ENCODE data around the gene PARVA.

Gene PARVA

DNA sequence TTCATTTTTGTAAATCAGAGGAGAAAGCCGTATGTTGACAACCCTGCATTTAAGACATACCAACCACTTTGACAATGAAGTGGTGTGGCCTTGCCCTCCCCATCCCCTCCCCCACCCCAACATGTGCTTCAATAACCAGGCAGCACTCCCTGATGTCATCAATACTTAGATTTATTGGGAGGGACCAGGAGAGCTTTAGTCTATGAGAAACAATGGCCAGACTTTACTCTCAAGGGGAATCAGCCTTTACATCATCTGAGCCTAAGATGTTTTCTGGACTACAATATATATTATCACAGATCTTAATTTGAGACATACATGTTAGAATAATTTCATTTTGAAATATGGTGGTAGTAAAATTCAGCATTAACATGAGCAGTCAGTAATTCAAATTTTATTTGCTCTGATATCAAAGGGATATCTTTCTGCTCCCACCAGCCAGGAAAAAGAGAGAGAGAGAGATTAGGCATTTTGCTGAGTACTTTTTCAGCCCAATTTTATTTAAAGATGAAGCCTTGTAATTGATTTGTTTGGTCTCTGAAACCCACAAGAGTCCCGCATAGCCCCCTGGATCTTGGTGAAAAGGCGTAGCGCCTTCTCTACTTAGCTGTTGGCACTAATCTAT, 38.1 kb downstream of the PARVA start:
- no peak for TF ChIP-seq CTCF (IDR thresholded peaks at IDR 0.05; ENCODE audit: low read depth, low read length)
- no peak overlapping the region for H3K4me3 ChIP-seq (ENCODE audit: low read depth, low read length)

GRCh38 chr11:12416552-12416951, 39.2 kb downstream of the PARVA start:
- no peak overlapping the region for H3K4me3 ChIP-seq (ENCODE audit: low read depth, low read length)
- TF ChIP-seq CTCF (IDR thresholded peaks at IDR 0.05; ENCODE audit: low read depth, low read length) = no peak

- no peak overlapping the region for H3K4me3 ChIP-seq (ENCODE audit: low read depth, low read length)
- TF ChIP-seq CTCF (IDR thresholded peaks at IDR 0.05; ENCODE audit: low read depth, low read length) = no peak
Measured at GRCh38 chr11:12417691-12418611, 40.6 kb downstream of the PARVA start.

DNA sequence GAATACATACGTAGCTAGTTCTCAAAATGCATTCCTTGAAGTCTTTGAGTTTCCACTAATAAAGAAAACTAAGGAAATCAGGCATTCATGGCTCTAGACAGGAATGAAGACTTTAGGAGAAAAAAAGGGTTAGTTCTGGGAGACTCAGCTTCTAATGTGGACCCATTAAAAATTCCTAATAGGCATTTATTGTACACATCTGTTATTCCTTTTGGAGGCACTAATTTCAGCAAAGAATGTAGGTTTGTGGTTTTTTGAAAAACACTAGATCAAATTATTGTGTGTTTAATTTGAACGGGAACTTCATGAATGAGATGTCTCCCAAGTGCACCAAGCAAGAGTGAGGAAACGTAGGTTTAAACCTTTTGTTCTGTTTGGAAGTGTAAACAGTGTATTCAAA, 42.7 kb downstream of the PARVA start:
- TF ChIP-seq CTCF (IDR thresholded peaks at IDR 0.05; ENCODE audit: low read depth, low read length) = no peak
- H3K4me3 ChIP-seq (ENCODE audit: low read depth, low read length) = no peak overlapping the region

GRCh38 chr11:12420706-12421105, 43.3 kb downstream of the PARVA start:
- no peak overlapping the region for H3K4me3 ChIP-seq (ENCODE audit: low read depth, low read length)
- no peak for TF ChIP-seq CTCF (IDR thresholded peaks at IDR 0.05; ENCODE audit: low read depth, low read length)

DNA sequence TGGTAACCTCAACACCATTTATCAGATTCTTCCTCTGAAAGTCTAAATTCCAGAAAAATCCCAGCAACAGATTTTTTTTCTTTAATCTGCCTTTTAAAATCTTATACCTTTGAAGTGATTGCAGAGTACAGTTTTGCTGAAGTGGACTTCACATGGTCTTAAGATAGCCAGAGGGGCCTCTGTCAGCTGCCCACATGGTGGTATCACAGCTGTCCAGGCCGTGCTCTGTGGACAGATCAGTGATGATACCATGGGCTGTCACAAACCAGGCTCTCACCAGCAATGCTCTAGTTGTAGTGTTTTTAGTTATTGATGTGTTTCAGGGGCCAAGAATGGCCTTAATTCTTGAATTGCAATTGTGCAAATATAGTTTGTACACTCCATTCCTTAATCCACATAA, 44.0 kb downstream of the PARVA start:
- no peak for TF ChIP-seq CTCF (IDR thresholded peaks at IDR 0.05; ENCODE audit: low read depth, low read length)

GRCh38 chr11:12426176-12426575, 48.8 kb downstream of the PARVA start:
- H3K4me3 ChIP-seq (ENCODE audit: low read depth, low read length) = no peak overlapping the region
- no peak for TF ChIP-seq CTCF (IDR thresholded peaks at IDR 0.05; ENCODE audit: low read depth, low read length)

More for the DNA sequence above, 44.0 kb downstream of the PARVA start:
- H3K4me3 ChIP-seq (ENCODE audit: low read depth, low read length) = no peak overlapping the region

All from WI38 (cell line).